ENCODE results near the gene SIVA1. TPM values are rescaled to one million over a fixed set of nuclear protein-coding genes. Genes with fewer than 3 reads are reported as not detected.
A peak's percentile ranks its signal among the peaks of the same experiment; 100 is the strongest.

SIVA1 gene, protein sequence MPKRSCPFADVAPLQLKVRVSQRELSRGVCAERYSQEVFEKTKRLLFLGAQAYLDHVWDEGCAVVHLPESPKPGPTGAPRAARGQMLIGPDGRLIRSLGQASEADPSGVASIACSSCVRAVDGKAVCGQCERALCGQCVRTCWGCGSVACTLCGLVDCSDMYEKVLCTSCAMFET
- polyA plus RNA-seq = 100 to 1,000 TPM in 1 of 2 donors, 10 to 100 TPM in 1; 60.5 to 159 TPM

DNA sequence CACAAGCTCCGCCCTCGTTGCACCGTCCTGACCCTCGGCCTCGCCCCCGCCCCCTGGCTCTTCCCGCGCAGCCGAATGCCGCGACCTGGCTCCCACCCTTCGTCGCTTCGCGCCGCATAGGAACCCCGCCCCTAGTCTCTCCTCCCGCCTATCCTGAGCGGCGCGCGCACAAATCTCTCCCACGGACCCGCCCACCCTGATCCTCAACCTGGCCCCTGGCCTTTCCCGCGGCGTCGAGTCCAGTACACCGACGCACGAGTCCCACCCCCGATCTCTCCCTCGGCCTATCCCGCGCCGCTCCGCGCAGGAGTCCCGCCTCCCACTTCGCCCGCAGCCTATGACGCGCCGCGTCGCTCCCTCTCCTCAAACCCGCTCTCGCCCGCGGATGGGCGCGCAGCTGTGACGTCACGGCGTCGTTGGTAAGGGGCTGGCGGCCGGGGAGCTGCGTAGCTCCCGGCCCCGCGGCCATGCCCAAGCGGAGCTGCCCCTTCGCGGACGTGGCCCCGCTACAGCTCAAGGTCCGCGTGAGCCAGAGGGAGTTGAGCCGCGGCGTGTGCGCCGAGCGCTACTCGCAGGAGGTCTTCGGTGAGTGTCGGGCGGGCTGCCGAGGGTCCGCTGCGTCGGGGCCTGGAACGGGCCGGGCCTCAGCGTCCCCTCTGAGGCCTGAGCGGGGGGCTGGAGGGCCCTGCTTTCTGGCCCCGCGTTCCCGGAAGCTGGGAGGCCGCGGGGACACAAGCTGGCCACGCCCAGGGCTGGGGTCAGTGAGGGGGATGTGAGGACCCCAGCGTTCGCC, at the start of gene SIVA1:
TSS of gene SIVA1 (plus strand) at position 413 of the 793 bp plus-strand sequence. CDS start at position 468, 55 bp downstream.
- WGBS, 2 donors = 0% methylated on average over 94 to 95 of the region's 95 CpGs
- H3K36me3 ChIP-seq (ENCODE audit: control insufficient read depth in 2 of 2, insufficient read depth in 2 of 2, low read length in 1 of 2) = peaks cover 0 to 22% of the 10 kb centered on the region in 2 donors
- H3K4me1 ChIP-seq (ENCODE audit: control insufficient read depth in 2 of 2, insufficient read depth in 2 of 2, low read length in 1 of 2) = peaks cover under 1 to 34% of the 10 kb centered on the region in 2 donors
- no peaks in the 10 kb centered on the region for H3K9me3 ChIP-seq (ENCODE audit: control insufficient read depth in 2 of 2, insufficient read depth in 1 of 2, low read depth in 1 of 2, low read length in 1 of 2)
- no peaks in the 10 kb centered on the region for H3K27me3 ChIP-seq (ENCODE audit: control insufficient read depth in 1 of 2, insufficient read depth in 2 of 2, low read length in 2 of 2)
- peak within 1 kb of the TSS; percentile 88 to 89 for H3K27ac ChIP-seq (ENCODE audit: low read depth in 2 of 2, low read length in 1 of 2)
- H3K4me3 ChIP-seq (ENCODE audit: low read depth in 1 of 2, low read length in 2 of 2) = peak within 1 kb of the TSS; percentile 83 to 97

DNA sequence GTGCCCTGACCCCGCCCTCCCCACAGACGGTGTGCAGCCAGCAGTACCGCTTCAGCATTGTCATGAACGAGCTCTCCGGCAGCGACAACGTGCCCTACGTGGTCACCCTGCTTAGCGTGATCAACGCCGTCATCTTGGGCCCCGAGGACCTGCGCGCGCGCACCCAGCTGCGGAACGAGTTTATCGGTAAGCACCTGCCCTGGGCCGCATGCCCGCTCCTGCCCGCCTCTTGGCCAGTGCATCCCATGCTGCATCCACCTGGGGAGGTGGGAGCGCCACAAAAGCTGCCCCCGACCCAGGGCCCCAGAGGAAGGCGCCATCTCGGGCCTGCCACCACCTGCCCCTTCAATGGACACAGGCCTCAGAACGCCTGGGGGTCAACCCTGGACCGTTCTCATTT, 49.7 kb upstream of the SIVA1 start:
- no peaks in the 10 kb centered on the region for H3K9me3 ChIP-seq (ENCODE audit: control insufficient read depth in 2 of 2, insufficient read depth in 1 of 2, low read depth in 1 of 2, low read length in 1 of 2)
- 92 to 94% methylated on average over 28 of the region's 28 CpGs for WGBS, 2 donors
- no peak overlapping the region for H3K4me3 ChIP-seq (ENCODE audit: low read depth in 1 of 2, low read length in 2 of 2)
- H3K27ac ChIP-seq (ENCODE audit: low read depth in 2 of 2, low read length in 1 of 2) = no peak overlapping the region
- H3K36me3 ChIP-seq (ENCODE audit: control insufficient read depth in 2 of 2, insufficient read depth in 2 of 2, low read length in 1 of 2) = peaks cover 0 to 47% of the 10 kb centered on the region in 2 donors
- H3K4me1 ChIP-seq (ENCODE audit: control insufficient read depth in 2 of 2, insufficient read depth in 2 of 2, low read length in 1 of 2) = peaks cover 2 to 11% of the 10 kb centered on the region in 2 donors
- no peaks in the 10 kb centered on the region for H3K27me3 ChIP-seq (ENCODE audit: control insufficient read depth in 1 of 2, insufficient read depth in 2 of 2, low read length in 2 of 2)

DNA sequence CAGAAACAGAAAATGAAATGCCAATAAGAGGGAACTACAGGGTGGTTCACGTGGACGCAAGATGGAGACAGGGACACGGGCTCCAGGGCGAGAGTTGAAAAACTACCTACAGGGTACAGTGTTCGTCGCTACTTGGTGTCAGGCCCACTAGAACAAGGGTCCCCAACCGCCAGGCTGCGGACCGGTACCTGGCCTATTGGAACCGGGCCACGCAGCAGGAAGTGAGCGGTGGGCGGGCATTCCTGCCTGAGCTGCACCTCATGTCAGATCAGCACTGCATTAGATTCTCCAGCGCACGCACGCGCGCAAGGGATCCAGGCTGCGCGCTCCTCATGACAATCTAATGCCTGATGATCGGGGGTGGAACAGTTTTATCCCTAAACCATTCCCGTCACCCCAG, 48.7 kb upstream of the SIVA1 start:
- Histone ChIP-seq H3K4me3 (ENCODE audit: low read depth in 1 of 2, low read length in 2 of 2) (no peak overlapping the region), H3K36me3 (ENCODE audit: control insufficient read depth in 2 of 2, insufficient read depth in 2 of 2, low read length in 1 of 2) (peaks cover 0 to 47% of the 10 kb centered on the region in 2 donors), H3K9me3 (ENCODE audit: control insufficient read depth in 2 of 2, insufficient read depth in 1 of 2, low read depth in 1 of 2, low read length in 1 of 2) (no peaks in the 10 kb centered on the region), H3K27ac (ENCODE audit: low read depth in 2 of 2, low read length in 1 of 2) (no peak overlapping the region), H3K4me1 (ENCODE audit: control insufficient read depth in 2 of 2, insufficient read depth in 2 of 2, low read length in 1 of 2) (peaks cover 2 to 8% of the 10 kb centered on the region in 2 donors), H3K27me3 (ENCODE audit: control insufficient read depth in 1 of 2, insufficient read depth in 2 of 2, low read length in 2 of 2) (no peaks in the 10 kb centered on the region)
- 97 to 98% methylated on average over 22 of the region's 22 CpGs for WGBS, 2 donors

DNA sequence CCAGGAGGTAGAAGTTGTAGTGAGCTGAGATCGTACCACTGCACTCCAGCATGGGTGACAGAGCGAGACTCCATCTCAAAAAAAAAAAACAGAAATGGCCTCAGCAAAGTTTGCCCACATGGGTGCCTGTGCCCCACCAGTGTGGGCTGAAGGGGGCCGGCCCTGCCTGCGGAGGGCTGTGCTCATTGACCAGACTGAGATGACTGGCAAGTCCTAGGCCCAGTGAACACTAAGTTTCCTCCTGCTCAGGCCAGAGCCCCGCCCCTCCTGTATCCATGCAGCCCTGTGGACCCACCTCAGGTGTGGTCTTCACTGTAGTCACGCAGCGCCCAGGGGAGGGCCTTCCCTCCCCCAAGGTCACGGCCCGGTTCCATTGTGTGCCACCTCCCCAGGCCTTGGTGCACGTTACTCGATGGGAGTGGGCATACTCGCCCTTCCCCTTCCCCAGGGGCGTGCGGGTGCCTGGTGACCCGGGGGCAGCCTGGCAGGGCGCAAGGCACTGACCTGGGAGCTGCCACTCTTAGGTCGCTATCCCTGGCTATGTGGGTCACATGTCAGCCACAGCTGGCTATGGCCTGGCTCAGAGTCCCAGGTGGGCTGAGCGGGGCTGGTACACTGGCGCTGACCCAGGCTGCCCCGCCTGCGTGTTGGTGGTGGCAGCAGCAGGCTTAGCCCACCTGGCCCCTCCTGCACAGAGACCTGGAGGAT, 47.5 kb upstream of the SIVA1 start:
- Histone ChIP-seq H3K4me1 (ENCODE audit: control insufficient read depth in 2 of 2, insufficient read depth in 2 of 2, low read length in 1 of 2) (peaks cover 0 to 2% of the 10 kb centered on the region in 2 donors), H3K9me3 (ENCODE audit: control insufficient read depth in 2 of 2, insufficient read depth in 1 of 2, low read depth in 1 of 2, low read length in 1 of 2) (no peaks in the 10 kb centered on the region), H3K27me3 (ENCODE audit: control insufficient read depth in 1 of 2, insufficient read depth in 2 of 2, low read length in 2 of 2) (no peaks in the 10 kb centered on the region), H3K36me3 (ENCODE audit: control insufficient read depth in 2 of 2, insufficient read depth in 2 of 2, low read length in 1 of 2) (peaks cover 0 to 57% of the 10 kb centered on the region in 2 donors), H3K27ac (ENCODE audit: low read depth in 2 of 2, low read length in 1 of 2) (no peak overlapping the region), H3K4me3 (ENCODE audit: low read depth in 1 of 2, low read length in 2 of 2) (no peak overlapping the region)
- WGBS, 2 donors = 90 to 91% methylated on average over 21 of the region's 21 CpGs

DNA sequence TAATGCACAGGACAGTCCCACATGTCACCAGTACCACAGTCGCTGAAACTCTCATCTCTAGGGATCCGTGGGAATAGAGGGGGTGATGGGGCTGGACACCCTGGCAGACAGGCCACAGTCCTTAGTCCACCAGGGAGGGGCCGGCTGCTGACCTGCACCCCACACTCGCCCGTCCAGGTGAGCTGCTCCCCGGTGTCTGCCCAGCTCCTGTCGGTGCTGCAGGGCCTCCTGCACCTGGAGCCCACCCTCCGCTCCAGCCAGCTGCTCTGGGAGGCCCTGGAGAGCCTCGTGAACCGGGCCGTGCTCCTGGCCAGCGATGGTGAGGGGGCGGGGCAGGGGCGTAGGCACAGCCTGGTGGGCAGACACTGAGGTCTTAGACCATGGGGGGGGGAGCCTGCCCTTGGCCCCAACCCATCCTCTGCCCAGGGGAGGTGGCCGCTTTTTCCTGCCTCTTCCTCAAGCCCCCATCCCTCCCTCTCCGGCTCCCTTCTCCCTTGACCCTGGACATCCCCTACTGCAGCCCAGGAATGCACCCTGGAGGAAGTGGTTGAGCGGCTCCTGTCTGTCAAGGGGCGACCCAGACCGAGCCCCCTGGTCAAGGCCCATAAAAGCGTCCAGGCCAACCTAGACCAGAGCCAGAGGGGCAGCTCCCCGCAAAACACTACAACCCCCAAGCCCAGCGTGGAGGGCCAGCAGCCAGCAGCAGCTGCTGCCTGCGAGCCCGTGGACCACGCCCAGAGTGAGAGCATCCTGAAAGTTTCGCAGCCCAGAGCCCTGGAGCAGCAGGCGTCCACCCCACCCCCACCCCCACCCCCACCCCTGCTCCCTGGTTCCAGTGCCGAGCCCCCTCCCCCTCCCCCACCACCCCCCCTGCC, 46.0 kb upstream of the SIVA1 start:
- Histone ChIP-seq H3K36me3 (ENCODE audit: control insufficient read depth in 2 of 2, insufficient read depth in 2 of 2, low read length in 1 of 2) (peaks cover 2 to 56% of the 10 kb centered on the region in 2 donors), H3K27ac (ENCODE audit: low read depth in 2 of 2, low read length in 1 of 2) (no peak overlapping the region), H3K9me3 (ENCODE audit: control insufficient read depth in 2 of 2, insufficient read depth in 1 of 2, low read depth in 1 of 2, low read length in 1 of 2) (no peaks in the 10 kb centered on the region), H3K27me3 (ENCODE audit: control insufficient read depth in 1 of 2, insufficient read depth in 2 of 2, low read length in 2 of 2) (no peaks in the 10 kb centered on the region), H3K4me3 (ENCODE audit: low read depth in 1 of 2, low read length in 2 of 2) (no peak overlapping the region), H3K4me1 (ENCODE audit: control insufficient read depth in 2 of 2, insufficient read depth in 2 of 2, low read length in 1 of 2) (no peaks in the 10 kb centered on the region)
- WGBS, 2 donors = 64% methylated on average over 28 of the region's 28 CpGs

DNA sequence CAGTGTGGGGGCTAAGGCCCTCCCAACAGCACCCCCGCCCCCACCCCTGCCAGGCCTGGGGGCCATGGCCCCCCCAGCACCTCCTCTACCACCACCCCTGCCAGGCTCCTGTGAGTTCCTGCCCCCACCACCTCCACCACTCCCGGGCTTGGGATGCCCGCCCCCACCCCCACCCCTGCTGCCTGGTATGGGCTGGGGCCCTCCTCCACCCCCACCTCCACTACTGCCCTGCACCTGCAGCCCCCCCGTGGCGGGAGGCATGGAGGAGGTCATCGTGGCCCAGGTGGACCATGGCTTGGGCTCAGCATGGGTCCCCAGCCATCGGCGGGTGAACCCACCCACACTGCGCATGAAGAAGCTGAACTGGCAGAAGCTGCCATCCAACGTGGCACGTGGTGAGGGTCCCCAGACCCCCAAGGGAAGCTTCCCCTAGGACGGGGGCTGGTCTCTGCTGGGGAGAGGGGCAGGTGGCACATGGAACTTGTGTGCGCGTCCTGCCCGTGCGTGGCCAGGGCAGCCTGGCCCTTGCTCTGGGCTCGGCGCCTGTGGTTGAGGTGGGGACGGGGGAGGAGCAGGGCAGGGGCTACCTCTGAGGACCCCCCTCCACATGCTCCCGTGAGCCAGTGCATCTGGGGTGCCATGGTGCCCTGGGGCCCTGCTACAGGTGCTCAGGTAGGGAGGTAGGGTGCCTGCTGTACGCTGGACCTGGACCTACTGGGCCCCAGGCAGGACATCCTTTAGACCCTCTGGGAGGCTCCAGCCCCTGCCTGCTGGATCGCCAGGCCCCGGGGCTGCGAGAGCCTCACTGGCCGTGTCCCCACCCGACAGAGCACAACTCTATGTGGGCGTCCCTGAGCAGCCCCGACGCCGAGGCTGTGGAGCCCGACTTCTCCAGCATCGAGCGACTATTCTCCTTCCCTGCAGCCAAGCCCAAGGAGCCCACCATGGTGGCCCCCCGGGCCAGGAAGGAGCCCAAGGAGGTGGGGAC, 45.0 kb upstream of the SIVA1 start:
- 58 to 60% methylated on average over 33 to 34 of the region's 34 CpGs for WGBS, 2 donors
- H3K27ac ChIP-seq (ENCODE audit: low read depth in 2 of 2, low read length in 1 of 2) = no peak overlapping the region
- no peaks in the 10 kb centered on the region for H3K4me1 ChIP-seq (ENCODE audit: control insufficient read depth in 2 of 2, insufficient read depth in 2 of 2, low read length in 1 of 2)
- H3K9me3 ChIP-seq (ENCODE audit: control insufficient read depth in 2 of 2, insufficient read depth in 1 of 2, low read depth in 1 of 2, low read length in 1 of 2) = no peaks in the 10 kb centered on the region
- H3K36me3 ChIP-seq (ENCODE audit: control insufficient read depth in 2 of 2, insufficient read depth in 2 of 2, low read length in 1 of 2) = peaks cover 4 to 59% of the 10 kb centered on the region in 2 donors
- H3K4me3 ChIP-seq (ENCODE audit: low read depth in 1 of 2, low read length in 2 of 2) = no peak overlapping the region
- no peaks in the 10 kb centered on the region for H3K27me3 ChIP-seq (ENCODE audit: control insufficient read depth in 1 of 2, insufficient read depth in 2 of 2, low read length in 2 of 2)

DNA sequence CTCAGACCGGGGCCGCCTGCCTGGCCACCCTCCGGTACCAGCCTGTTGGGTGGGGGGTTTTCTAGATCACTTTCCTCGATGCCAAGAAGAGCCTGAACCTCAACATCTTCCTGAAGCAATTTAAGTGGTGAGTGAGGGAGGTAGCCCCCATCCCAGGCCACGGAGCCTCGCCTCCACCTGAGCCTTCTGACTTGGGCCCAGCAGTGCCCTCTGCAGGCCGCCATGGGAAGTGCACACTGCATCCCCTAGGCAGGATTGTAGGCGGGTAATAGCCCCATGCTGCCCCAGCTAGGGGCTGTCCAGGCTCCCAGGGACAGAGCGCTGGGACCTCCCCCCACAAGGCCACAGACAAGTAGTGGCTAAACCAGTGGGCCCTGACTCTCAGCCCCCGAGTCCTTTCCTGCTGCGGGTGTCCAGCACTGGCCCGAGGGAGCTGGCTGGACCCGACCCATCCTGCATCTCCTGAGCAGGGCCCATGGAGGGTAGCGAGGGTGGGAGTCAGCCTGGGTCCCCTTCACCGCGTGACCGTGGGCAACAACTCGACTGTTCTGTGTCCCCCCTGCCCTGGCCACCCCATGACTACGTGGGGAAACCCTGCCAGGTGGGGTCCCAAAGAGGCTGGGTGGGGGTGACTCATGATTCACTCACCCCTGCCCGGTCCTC, 44.2 kb upstream of the SIVA1 start:
- no peaks in the 10 kb centered on the region for H3K27me3 ChIP-seq (ENCODE audit: control insufficient read depth in 1 of 2, insufficient read depth in 2 of 2, low read length in 2 of 2)
- H3K4me1 ChIP-seq (ENCODE audit: control insufficient read depth in 2 of 2, insufficient read depth in 2 of 2, low read length in 1 of 2) = no peaks in the 10 kb centered on the region
- WGBS, 2 donors = 49 to 50% methylated on average over 20 of the region's 20 CpGs
- peaks cover 4 to 59% of the 10 kb centered on the region in 2 donors for H3K36me3 ChIP-seq (ENCODE audit: control insufficient read depth in 2 of 2, insufficient read depth in 2 of 2, low read length in 1 of 2)
- H3K4me3 ChIP-seq (ENCODE audit: low read depth in 1 of 2, low read length in 2 of 2) = no peak overlapping the region
- H3K9me3 ChIP-seq (ENCODE audit: control insufficient read depth in 2 of 2, insufficient read depth in 1 of 2, low read depth in 1 of 2, low read length in 1 of 2) = no peaks in the 10 kb centered on the region
- H3K27ac ChIP-seq (ENCODE audit: low read depth in 2 of 2, low read length in 1 of 2) = no peak overlapping the region

DNA sequence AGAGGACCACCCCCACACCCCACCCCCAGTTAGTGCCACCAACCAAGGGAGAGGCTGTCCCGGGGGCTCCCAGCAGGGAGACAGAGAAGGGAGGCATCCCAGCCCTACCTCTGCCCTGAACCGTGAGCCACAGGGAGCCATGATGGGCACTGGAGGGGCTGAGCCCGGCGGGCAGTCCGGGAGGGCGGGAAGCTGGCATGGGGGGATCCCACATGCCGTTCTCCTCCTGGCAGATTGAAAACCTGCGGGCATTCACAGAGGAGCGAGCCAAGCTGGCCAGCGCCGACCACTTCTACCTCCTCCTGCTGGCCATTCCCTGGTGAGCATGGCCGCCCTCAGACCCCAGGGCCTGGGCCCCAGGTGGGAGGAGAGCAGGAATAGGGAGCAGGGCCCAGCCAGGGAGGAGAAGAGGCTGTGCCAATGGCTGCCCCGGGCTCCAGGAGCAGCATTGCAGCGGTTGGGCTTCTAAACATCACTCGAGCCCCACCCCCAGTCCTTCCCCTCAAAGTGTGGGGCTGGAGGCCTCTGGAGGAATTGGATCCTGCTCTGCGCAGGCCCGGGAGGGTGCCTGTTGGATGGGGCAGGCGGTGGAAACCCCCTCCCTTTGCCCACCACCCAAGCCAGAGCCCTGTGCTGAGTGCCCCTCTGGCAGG, 43.4 kb upstream of the SIVA1 start:
- Histone ChIP-seq H3K27me3 (ENCODE audit: control insufficient read depth in 1 of 2, insufficient read depth in 2 of 2, low read length in 2 of 2) (no peaks in the 10 kb centered on the region), H3K27ac (ENCODE audit: low read depth in 2 of 2, low read length in 1 of 2) (no peak overlapping the region), H3K4me1 (ENCODE audit: control insufficient read depth in 2 of 2, insufficient read depth in 2 of 2, low read length in 1 of 2) (no peaks in the 10 kb centered on the region), H3K36me3 (ENCODE audit: control insufficient read depth in 2 of 2, insufficient read depth in 2 of 2, low read length in 1 of 2) (peaks cover 4 to 59% of the 10 kb centered on the region in 2 donors), H3K9me3 (ENCODE audit: control insufficient read depth in 2 of 2, insufficient read depth in 1 of 2, low read depth in 1 of 2, low read length in 1 of 2) (no peaks in the 10 kb centered on the region), H3K4me3 (ENCODE audit: low read depth in 1 of 2, low read length in 2 of 2) (no peak overlapping the region)
- WGBS, 2 donors = 80 to 84% methylated on average over 18 of the region's 18 CpGs
